ENCODE measurements around the gene LUZP1. TPM values are rescaled to one million over a fixed set of nuclear protein-coding genes. Genes with fewer than 3 reads are reported as not detected.
"Not testable (repeated sequence)": the region's sequence is repeated elsewhere in the genome, so short reads cannot be mapped to it uniquely, and the experiment has no call there.

The LUZP1 gene
- total and polyA plus RNA-seq, 12 donors: 7.1 to 65.3 (median 26.5) TPM

DNA sequence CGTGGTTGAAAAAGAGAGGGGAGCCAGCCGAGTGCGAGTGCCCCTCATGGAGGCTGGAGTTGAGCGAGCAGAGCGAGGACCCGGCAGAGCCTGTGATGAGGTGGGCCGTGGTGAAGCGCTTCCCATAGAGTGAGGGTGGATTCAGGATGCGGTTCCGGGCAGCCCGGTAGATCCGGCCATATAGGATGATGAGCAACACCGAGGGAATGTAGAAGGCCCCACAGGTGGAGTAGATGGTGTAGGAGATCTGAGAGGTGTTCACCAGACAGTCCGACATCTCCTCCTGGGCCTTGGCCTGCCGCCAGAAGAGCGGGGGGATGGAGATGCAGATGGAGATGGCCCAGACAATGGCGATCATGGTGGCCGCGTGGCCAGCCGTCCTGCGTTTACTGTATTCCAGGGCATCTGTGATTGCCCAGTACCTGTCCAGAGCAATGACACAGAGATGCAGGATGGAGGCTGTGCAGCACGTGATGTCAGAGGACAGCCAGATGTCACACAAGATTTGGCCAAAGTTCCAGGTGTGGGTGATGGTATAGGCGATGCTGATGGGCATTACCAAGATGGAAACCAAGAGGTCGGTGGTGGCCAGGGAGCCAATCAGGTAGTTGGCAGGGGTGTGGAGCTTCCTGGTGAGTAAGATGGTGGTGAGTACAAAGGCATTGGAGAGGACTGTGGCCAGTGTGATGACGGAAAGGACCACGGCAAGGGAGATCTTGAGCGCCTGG is 24.9 kb upstream of the LUZP1 start:
- H3K4me1 ChIP-seq (replicated peaks in 1 of 2): no peaks in the 10 kb centered on the region
- H3K9me3 ChIP-seq (replicated peaks in 1 of 3): no peaks in the 10 kb centered on the region
- H3K36me3 ChIP-seq (replicated peaks in 1 of 2): no peaks in the 10 kb centered on the region
- H3K27ac ChIP-seq: no peak overlapping the region
- H3K4me3 ChIP-seq: no peak overlapping the region
- 93 to 96% (median 95%) methylated on average over 27 of the region's 27 CpGs for WGBS, 4 donors
- intact Hi-C loops (cut with DNase I): no loop called here
- no peaks in the 10 kb centered on the region for H3K27me3 ChIP-seq
- no peak for TF ChIP-seq POLR2A (IDR thresholded peaks at IDR 0.05)
- TF ChIP-seq, protein P1, sequence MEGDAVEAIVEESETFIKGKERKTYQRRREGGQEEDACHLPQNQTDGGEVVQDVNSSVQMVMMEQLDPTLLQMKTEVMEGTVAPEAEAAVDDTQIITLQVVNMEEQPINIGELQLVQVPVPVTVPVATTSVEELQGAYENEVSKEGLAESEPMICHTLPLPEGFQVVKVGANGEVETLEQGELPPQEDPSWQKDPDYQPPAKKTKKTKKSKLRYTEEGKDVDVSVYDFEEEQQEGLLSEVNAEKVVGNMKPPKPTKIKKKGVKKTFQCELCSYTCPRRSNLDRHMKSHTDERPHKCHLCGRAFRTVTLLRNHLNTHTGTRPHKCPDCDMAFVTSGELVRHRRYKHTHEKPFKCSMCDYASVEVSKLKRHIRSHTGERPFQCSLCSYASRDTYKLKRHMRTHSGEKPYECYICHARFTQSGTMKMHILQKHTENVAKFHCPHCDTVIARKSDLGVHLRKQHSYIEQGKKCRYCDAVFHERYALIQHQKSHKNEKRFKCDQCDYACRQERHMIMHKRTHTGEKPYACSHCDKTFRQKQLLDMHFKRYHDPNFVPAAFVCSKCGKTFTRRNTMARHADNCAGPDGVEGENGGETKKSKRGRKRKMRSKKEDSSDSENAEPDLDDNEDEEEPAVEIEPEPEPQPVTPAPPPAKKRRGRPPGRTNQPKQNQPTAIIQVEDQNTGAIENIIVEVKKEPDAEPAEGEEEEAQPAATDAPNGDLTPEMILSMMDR (IDR thresholded peaks at IDR 0.05): no peak
- DNase-seq: no peak

DNA sequence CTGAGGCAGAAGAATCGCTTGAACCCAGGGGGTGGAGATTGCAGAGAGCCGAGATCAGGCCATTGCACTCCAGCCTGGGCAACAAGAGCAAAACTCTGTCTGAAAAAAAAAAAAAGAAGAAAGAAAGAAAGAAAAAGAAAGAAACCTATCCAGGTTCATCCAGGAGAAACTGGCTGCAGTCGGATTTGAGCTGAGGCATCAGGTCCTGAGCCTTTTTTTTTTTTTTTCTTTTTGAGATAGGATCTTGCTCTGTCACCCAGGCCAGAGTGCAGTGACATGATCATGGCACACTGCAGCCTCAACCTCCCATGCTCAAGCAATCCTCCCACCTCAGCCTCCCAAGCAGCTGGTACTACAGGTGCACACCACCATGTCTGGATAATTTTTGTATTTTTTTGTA is 22.5 kb upstream of the LUZP1 start:
- intact Hi-C loops (cut with DNase I): no loop called here
- H3K27me3 ChIP-seq: no peaks in the 10 kb centered on the region
- WGBS, 4 donors: 90 to 93% (median 91%) methylated on average over 3 of the region's 3 CpGs

DNA sequence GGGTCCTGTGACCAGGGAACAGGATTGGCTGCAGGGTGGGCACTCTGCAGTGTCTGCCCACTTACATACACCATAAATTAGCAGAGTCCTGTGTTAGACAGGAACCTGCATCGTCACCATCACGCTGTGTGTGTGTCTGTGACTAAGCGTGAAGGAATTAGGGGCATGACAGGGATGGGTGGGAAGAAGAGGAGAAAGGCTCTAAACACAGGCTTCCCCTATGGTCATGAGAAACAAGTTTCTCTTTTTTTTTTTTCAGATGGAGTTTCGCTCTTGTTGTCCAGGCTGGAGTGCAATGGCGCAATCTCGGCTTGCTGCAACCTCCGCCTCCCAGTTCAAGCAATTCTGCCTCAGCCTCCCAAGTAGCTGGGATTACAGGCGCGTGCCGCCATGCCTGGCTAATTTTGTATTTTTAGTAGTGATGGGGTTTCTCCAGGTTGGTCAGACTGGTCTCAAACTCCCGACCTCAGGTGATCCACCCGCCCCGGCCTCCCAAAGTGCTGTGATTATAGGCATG is 20.3 kb upstream of the LUZP1 start:
- not testable (repeated sequence) for H3K9me3 ChIP-seq (replicated peaks in 1 of 3); H3K4me3 ChIP-seq; H3K27ac ChIP-seq; H3K4me1 ChIP-seq (replicated peaks in 1 of 2); H3K27me3 ChIP-seq; DNase-seq; H3K36me3 ChIP-seq (replicated peaks in 1 of 2)
- intact Hi-C loops (cut with DNase I): loop anchor here in 1 of 2 donors (5.0 kb wide), 1 partner anchor 212 kb away; no protein-coding TSS in a partner anchor
- 85 to 95% (median 94%) methylated on average over 13 of the region's 13 CpGs for WGBS, 4 donors

More for the DNA sequence above, 22.5 kb upstream of the LUZP1 start:
- no peaks in the 10 kb centered on the region for H3K9me3 ChIP-seq (replicated peaks in 1 of 3)
- H3K27ac ChIP-seq: no peak overlapping the region
- no peaks in the 10 kb centered on the region for H3K4me1 ChIP-seq (replicated peaks in 1 of 2)
- no peak overlapping the region for H3K4me3 ChIP-seq
- H3K36me3 ChIP-seq (replicated peaks in 1 of 2): no peaks in the 10 kb centered on the region
- TF ChIP-seq POLR2A (IDR thresholded peaks at IDR 0.05): no peak
- TF ChIP-seq, protein P1 (IDR thresholded peaks at IDR 0.05): no peak
- DNase-seq: no peak

DNA sequence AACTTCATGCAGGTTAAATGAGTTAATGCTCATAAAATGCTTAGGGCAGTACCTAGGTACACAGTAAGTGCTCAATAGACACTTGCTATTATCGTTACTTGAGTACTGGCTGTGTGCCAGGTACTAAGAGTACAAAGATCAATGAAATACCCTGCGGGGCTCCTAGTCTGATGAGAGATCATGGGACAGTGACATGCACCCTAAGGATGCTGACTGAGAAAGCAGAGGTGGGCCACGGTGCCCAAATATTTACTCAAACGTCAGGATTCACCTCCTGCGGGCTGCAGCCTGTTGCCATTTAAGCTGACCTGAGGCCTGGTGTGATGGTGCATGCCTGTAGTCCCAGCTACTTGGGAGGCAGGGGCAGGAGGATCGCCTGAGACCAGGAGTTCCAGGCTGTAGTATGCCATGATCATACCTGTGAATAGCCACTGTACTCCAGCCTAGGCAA is 19.8 kb upstream of the LUZP1 start:
- no peak for DNase-seq
- Histone ChIP-seq H3K9me3 (replicated peaks in 1 of 3) (no peaks in the 10 kb centered on the region), H3K36me3 (replicated peaks in 1 of 2) (no peaks in the 10 kb centered on the region), H3K27me3 (no peaks in the 10 kb centered on the region), H3K4me1 (replicated peaks in 1 of 2) (peaks cover 0 to 5% of the 10 kb centered on the region in 2 donors), H3K4me3 (no peak overlapping the region), H3K27ac (no peak overlapping the region)
- intact Hi-C loops (cut with DNase I): loop anchor here in 1 of 2 donors (5.0 kb wide), 1 partner anchor 211 kb away; no protein-coding TSS in a partner anchor
- TF ChIP-seq POLR2A (IDR thresholded peaks at IDR 0.05): no peak
- TF ChIP-seq, protein P1 (IDR thresholded peaks at IDR 0.05): no peak
- WGBS, 4 donors: 72 to 82% (median 76%) methylated on average over 4 to 6 of the region's 6 CpGs

Data from adrenal gland (tissue), 12 donors.